GM18951 (cell line): Measurements from ENCODE around the gene CFAP107.
"Not testable (repeated sequence)": the region's sequence is repeated elsewhere in the genome, so short reads cannot be mapped to it uniquely, and the experiment has no call there.

ENCODE experiments used
- POLR2A ChIP-seq: IDR thresholded peaks from 4 replicates; pipeline ENCODE4 v1.6.1; 2011; ENCODE audit warnings: mild to moderate bottlenecking; ENCODE audit not compliant: insufficient read length, insufficient read depth; ENCODE audit errors: extremely low read depth
- in situ Hi-C: fragments of 300-500 bp; cut with MboI; formaldehyde crosslinking; loops from one replicate; pipeline ENCODE4 v1.12.0; 2022; ENCODE audit warnings: low sequenced_read_pairs, mixed read lengths, inconsistent platforms; ENCODE audit not compliant: unreplicated experiment

Gene CFAP107

GRCh38 chr1:12774801-12775345 is 28.9 kb downstream of the CFAP107 start:
- in situ Hi-C loops, result no loop called here
- no peak for TF ChIP-seq POLR2A

- in situ Hi-C loops, result no loop called here
- no peak for TF ChIP-seq POLR2A
These were observed 29.4 kb downstream of the CFAP107 start for GRCh38 chr1:12775443-12775842.

GRCh38 chr1:12776801-12777557 is 31.0 kb downstream of the CFAP107 start:
- in situ Hi-C loops, result no loop called here
- no peak for TF ChIP-seq POLR2A

- in situ Hi-C loops, result no loop called here
These were observed 32.1 kb downstream of the CFAP107 start for GRCh38 chr1:12778061-12778460.

GRCh38 chr1:12778907-12779306 is 32.9 kb downstream of the CFAP107 start:
- TF ChIP-seq POLR2A, result no peak
- in situ Hi-C loops, result no loop called here

More at GRCh38 chr1:12778061-12778460, 32.1 kb downstream of the CFAP107 start:
- TF ChIP-seq POLR2A, result no peak

- in situ Hi-C loops, result not testable (repeated sequence)
These were observed 35.5 kb downstream of the CFAP107 start for GRCh38 chr1:12781488-12781887.

- in situ Hi-C loops, result not testable (repeated sequence)
These were observed 37.8 kb downstream of the CFAP107 start for GRCh38 chr1:12783783-12784182.

GRCh38 chr1:12784729-12785128 is 38.7 kb downstream of the CFAP107 start:
- in situ Hi-C loops, result not testable (repeated sequence)

GRCh38 chr1:12791097-12791496 is 45.1 kb downstream of the CFAP107 start, which contains the start of gene PRAMEF1:
PRAMEF1 (plus strand) TSS chr1:12791397; CDS start chr1:12793228, 1,831 bp downstream.
- in situ Hi-C loops, result not testable (repeated sequence)

- in situ Hi-C loops, result no loop called here
- TF ChIP-seq POLR2A, result no peak
These were observed 52.9 kb downstream of the CFAP107 start for GRCh38 chr1:12798911-12799310.

GRCh38 chr1:12799730-12800129 is 53.7 kb downstream of the CFAP107 start:
- TF ChIP-seq POLR2A, result no peak
- in situ Hi-C loops, result no loop called here

GRCh38 chr1:12809933-12810332 is 63.9 kb downstream of the CFAP107 start:
- TF ChIP-seq POLR2A, result no peak
- in situ Hi-C loops, result no loop called here

GRCh38 chr1:12810691-12811408 is 64.8 kb downstream of the CFAP107 start:
- in situ Hi-C loops, result no loop called here
- no peak for TF ChIP-seq POLR2A

- in situ Hi-C loops, result no loop called here
- TF ChIP-seq POLR2A, result no peak
These were observed 65.4 kb downstream of the CFAP107 start for GRCh38 chr1:12811409-12811784.
